HG03097 (cell line): ENCODE measurements around the gene SV2C.
A peak's percentile ranks its signal among the peaks of the same experiment; 100 is the strongest.
"Not testable (repeated sequence)": the region's sequence is repeated elsewhere in the genome, so short reads cannot be mapped to it uniquely, and the experiment has no call there.

ENCODE experiments used
- ATAC-seq: cut with Tn5 transposase; IDR thresholded peaks from one replicate; pipeline ENCODE4 v1.9.1; 2021; ENCODE audit not compliant: unreplicated experiment, low FRiP score

The SV2C gene

GRCh38 chr5:76332611-76333205, 249.5 kb downstream of the SV2C start:
- no peak for ATAC-seq

GRCh38 chr5:76333571-76333970, 250.4 kb downstream of the SV2C start:
- ATAC-seq = no peak

GRCh38 chr5:76334574-76334973, 251.4 kb downstream of the SV2C start:
- no peak for ATAC-seq

GRCh38 chr5:76335451-76335850, 252.3 kb downstream of the SV2C start:
- ATAC-seq = not testable (repeated sequence)

GRCh38 chr5:76336253-76336809, 253.1 kb downstream of the SV2C start:
- ATAC-seq = not testable (repeated sequence)

GRCh38 chr5:76337953-76338451, 254.8 kb downstream of the SV2C start:
- no peak for ATAC-seq

GRCh38 chr5:76339919-76340318, 256.7 kb downstream of the SV2C start:
- no peak for ATAC-seq

- ATAC-seq = no peak
These were observed 258.6 kb downstream of the SV2C start for GRCh38 chr5:76341651-76342334.

- no peak for ATAC-seq
These were observed 259.3 kb downstream of the SV2C start for GRCh38 chr5:76342474-76342873.

GRCh38 chr5:76345582-76345981, 262.4 kb downstream of the SV2C start:
- ATAC-seq = no peak

- no peak for ATAC-seq
These were observed 268.0 kb downstream of the SV2C start for GRCh38 chr5:76351176-76351575.

- peak; percentile 97 for ATAC-seq
These were observed 268.4 kb downstream of the SV2C start for GRCh38 chr5:76351577-76351976.

- no peak for ATAC-seq
These were observed 273.7 kb downstream of the SV2C start for GRCh38 chr5:76356887-76357286.

- ATAC-seq = no peak
These were observed 280.4 kb downstream of the SV2C start for GRCh38 chr5:76363352-76364225.

- no peak for ATAC-seq
These were observed 281.0 kb downstream of the SV2C start for GRCh38 chr5:76364226-76364589.

- no peak for ATAC-seq
These were observed 282.4 kb downstream of the SV2C start for GRCh38 chr5:76365561-76365960.

GRCh38 chr5:76366596-76366995, 283.4 kb downstream of the SV2C start:
- no peak for ATAC-seq

GRCh38 chr5:76367623-76368371, 284.6 kb downstream of the SV2C start:
- no peak for ATAC-seq

- ATAC-seq = no peak
These were observed 285.8 kb downstream of the SV2C start for GRCh38 chr5:76368941-76369340.

- not testable (repeated sequence) for ATAC-seq
These were observed 286.5 kb downstream of the SV2C start for GRCh38 chr5:76369668-76370067.
